DOHH2 (cell line): ENCODE results near the gene CRISPLD2.

Experiments used
- H3F3A ChIP-seq: fragments of 200-600 bp; sonication (generic), shearing (Covaris generic); 2 replicates; pipeline ENCODE4 v1.6.0; 2016; ENCODE audit warnings: antibody characterized with exemption, mild to moderate bottlenecking; ENCODE audit not compliant: control insufficient read depth, insufficient read depth
- H3K27ac ChIP-seq: fragments of 200-600 bp; sonication (generic); 2 replicates; pipeline ENCODE4 v1.5.1; 2014; ENCODE audit warnings: low read depth, mild to moderate bottlenecking, low read length, moderate library complexity
- H3K27me3 ChIP-seq: fragments of 200-600 bp; sonication (generic); 2 replicates; pipeline ENCODE4 v1.6.1; 2014; ENCODE audit warnings: mild to moderate bottlenecking, low read length, mixed read lengths; ENCODE audit not compliant: control insufficient read depth
- H3K36me3 ChIP-seq: fragments of 200-600 bp; sonication (generic); 2 replicates; pipeline ENCODE4 v1.6.1; 2014; ENCODE audit warnings: mild to moderate bottlenecking, low read length, moderate library complexity, mixed read lengths; ENCODE audit not compliant: control insufficient read depth
- H3K4me1 ChIP-seq: fragments of 200-600 bp; sonication (generic); 2 replicates; pipeline ENCODE4 v1.6.1; 2014; ENCODE audit warnings: mild to moderate bottlenecking, low read length, mixed read lengths; ENCODE audit not compliant: control insufficient read depth
- H3K4me2 ChIP-seq: fragments of 200-600 bp; sonication (generic); 2 replicates; pipeline ENCODE4 v1.6.0; 2014; ENCODE audit warnings: mild to moderate bottlenecking, low read length, moderate library complexity
- H3K4me3 ChIP-seq: fragments of 200-600 bp; sonication (generic); 2 replicates; pipeline ENCODE4 v1.5.1; 2014; ENCODE audit warnings: mild to moderate bottlenecking, low read length, mixed read lengths
- H3K79me2 ChIP-seq: fragments of 200-600 bp; sonication (generic); 2 replicates; pipeline ENCODE4 v1.6.1; 2014; ENCODE audit warnings: mild to moderate bottlenecking, low read length, mixed read lengths; ENCODE audit not compliant: control insufficient read depth
- H3K9me2 ChIP-seq: fragments of 200-600 bp; sonication (generic); replicated peaks from 2 replicates; pipeline ENCODE4 v1.6.1; 2014; ENCODE audit warnings: mild to moderate bottlenecking, low read length, mixed read lengths; ENCODE audit not compliant: control insufficient read depth
- H3K9me3 ChIP-seq: fragments of 200-600 bp; sonication (generic); 2 replicates; pipeline ENCODE4 v1.6.1; 2014; ENCODE audit warnings: antibody characterized with exemption, low read length, mixed read lengths; ENCODE audit not compliant: control insufficient read depth, insufficient read depth
- H4K20me1 ChIP-seq: fragments of 200-600 bp; sonication (generic); 2 replicates; pipeline ENCODE4 v1.6.0; 2014; ENCODE audit warnings: low read depth, mild to moderate bottlenecking, antibody characterized with exemption, low read length, moderate library complexity; ENCODE audit not compliant: control insufficient read depth, insufficient read depth
- CTCF ChIP-seq: fragments of 200-600 bp; sonication (generic); IDR thresholded peaks from one replicate; pipeline ENCODE4 v1.5.1; 2014; ENCODE audit warnings: antibody characterized with exemption, mild to moderate bottlenecking, low read depth, low read length; ENCODE audit not compliant: poor library complexity, severe bottlenecking
- EZH2phosphoT487 ChIP-seq: fragments of 200-600 bp; sonication (generic); IDR thresholded peaks from 2 replicates; pipeline ENCODE4 v1.6.1; 2017; ENCODE audit warnings: borderline replicate concordance, mild to moderate bottlenecking, antibody characterized with exemption, low read length, moderate library complexity, mixed read lengths

Gene CRISPLD2

GRCh38 chr16:84859681-84860080, 39.9 kb downstream of the CRISPLD2 start:
- Histone ChIP-seq H3K4me2 (no peak overlapping the region), H3K36me3 (no peaks in the 10 kb centered on the region), H3K79me2 (no peaks in the 10 kb centered on the region), H3F3A (no peaks in the 10 kb centered on the region), H3K27me3 (peaks cover 4% of the 10 kb centered on the region), H3K9me2 (no peaks in the 10 kb centered on the region), H3K4me3 (no peak overlapping the region), H3K4me1 (no peaks in the 10 kb centered on the region), H3K9me3 (no peaks in the 10 kb centered on the region; the same call in none of the 2 replicates), H3K27ac (no peak overlapping the region), H4K20me1 (0 out of 2 replicates have a peak, but pooled peaks cover 3% of the 10 kb centered on the region)
- TF ChIP-seq CTCF (no peak), EZH2phosphoT487 (no peak)

GRCh38 chr16:84860383-84860782, 40.6 kb downstream of the CRISPLD2 start:
- TF ChIP-seq CTCF (no peak), EZH2phosphoT487 (no peak)
- no peaks in the 10 kb centered on the region for H3K9me2 ChIP-seq
- no peaks in the 10 kb centered on the region for H3F3A ChIP-seq
- no peak overlapping the region for H3K4me3 ChIP-seq
- no peak overlapping the region for H3K4me2 ChIP-seq
- H3K27me3 ChIP-seq: peaks cover 4% of the 10 kb centered on the region
- no peaks in the 10 kb centered on the region for H3K36me3 ChIP-seq
- H4K20me1 ChIP-seq: 0 out of 2 replicates have a peak, but pooled peaks cover 3% of the 10 kb centered on the region
- H3K79me2 ChIP-seq: no peaks in the 10 kb centered on the region
- no peak overlapping the region for H3K27ac ChIP-seq
- no peaks in the 10 kb centered on the region; the same call in none of the 2 replicates for H3K9me3 ChIP-seq
- H3K4me1 ChIP-seq: no peaks in the 10 kb centered on the region

GRCh38 chr16:84861671-84862070, 41.9 kb downstream of the CRISPLD2 start:
- Histone ChIP-seq H3K9me3 (no peaks in the 10 kb centered on the region; the same call in none of the 2 replicates), H3F3A (no peaks in the 10 kb centered on the region), H3K4me3 (no peak overlapping the region), H3K36me3 (no peaks in the 10 kb centered on the region), H3K9me2 (no peaks in the 10 kb centered on the region), H4K20me1 (0 out of 2 replicates have a peak, but pooled peaks cover 3% of the 10 kb centered on the region), H3K27me3 (peaks cover 4% of the 10 kb centered on the region), H3K4me1 (no peaks in the 10 kb centered on the region), H3K27ac (no peak overlapping the region), H3K79me2 (no peaks in the 10 kb centered on the region), H3K4me2 (no peak overlapping the region)
- TF ChIP-seq CTCF: no peak
- TF ChIP-seq EZH2phosphoT487: no peak
